Smooth muscle cell (in vitro differentiated cells): ENCODE data around the gene PNPLA7. TPM values are rescaled to one million over a fixed set of nuclear protein-coding genes. Genes with fewer than 3 reads are reported as not detected.

ENCODE experiments used
- DNase-seq: peaks from one replicate; lab custom pipeline; 2025; ENCODE audit not compliant: unreplicated experiment; lab: John Stamatoyannopoulos, UW
- H2AFZ ChIP-seq: fragments of 200-600 bp; sonication (generic); 2 replicates; pipeline ENCODE4 v1.6.0; 2016; ENCODE audit warnings: antibody characterized with exemption, low read depth, mild to moderate bottlenecking
- H3F3A ChIP-seq: fragments of 200-600 bp; sonication (generic); 2 replicates; pipeline ENCODE4 v1.6.0; 2017; ENCODE audit warnings: antibody characterized with exemption, low read depth
- H3K27ac ChIP-seq: fragments of 200-600 bp; sonication (generic); 2 replicates; pipeline ENCODE4 v1.5.1; 2016; ENCODE audit warnings: low read depth, mild to moderate bottlenecking
- H3K27me3 ChIP-seq: fragments of 200-600 bp; sonication (generic); 2 replicates; pipeline ENCODE4 v1.6.1; 2016; ENCODE audit warnings: low read depth, mild to moderate bottlenecking
- H3K36me3 ChIP-seq: fragments of 200-600 bp; sonication (generic); 2 replicates; pipeline ENCODE4 v1.5.1; 2016; ENCODE audit warnings: low read depth
- H3K4me1 ChIP-seq: fragments of 200-600 bp; sonication (generic); 2 replicates; pipeline ENCODE4 v1.5.1; 2016; ENCODE audit warnings: low read depth
- H3K4me2 ChIP-seq: fragments of 200-600 bp; sonication (generic); 2 replicates; pipeline ENCODE4 v1.6.0; 2016; ENCODE audit warnings: mild to moderate bottlenecking
- H3K4me3 ChIP-seq: fragments of 200-600 bp; sonication (generic); 2 replicates; pipeline ENCODE4 v1.5.1; 2016; ENCODE audit warnings: mild to moderate bottlenecking
- H3K79me2 ChIP-seq: fragments of 200-600 bp; sonication (generic); 2 replicates; pipeline ENCODE4 v1.6.0; 2016; ENCODE audit warnings: low read depth, mild to moderate bottlenecking
- H3K9ac ChIP-seq: fragments of 200-600 bp; sonication (generic); 2 replicates; pipeline ENCODE4 v1.6.0; 2016; ENCODE audit warnings: low read depth
- H3K9me3 ChIP-seq: fragments of 200-600 bp; sonication (generic); replicated peaks from 2 replicates; pipeline ENCODE4 v1.5.1; 2016; ENCODE audit warnings: low read depth
- H4K20me1 ChIP-seq: fragments of 200-600 bp; sonication (generic); 2 replicates; pipeline ENCODE4 v1.6.0; 2016; ENCODE audit warnings: low read depth
- WGBS: methylation state at CpG from one replicate; pipeline ENCODE4 v1.1.7; 2016; ENCODE audit warnings: low lambda C conversion rate; 5-methylcytosine and 5-hydroxymethylcytosine counted together
- polyA plus RNA-seq: library from polyadenylated mRNA; unstranded; fragments of >200 nt; fragmentation: Nextera tagmentation; extraction: Ambion mirVana; gene quantifications from 2 replicates; pipeline ENCODE4 v1.2.1, GENCODE V29; 2016
- total RNA-seq: library from RNA; depleted of rRNA; stranded (reverse); fragments of >200 nt; gene quantifications from 2 replicates; pipeline ENCODE4 v1.2.3, GENCODE V29; 2014
- TF ChIP-seq, protein P1 (sequence below): fragments of 200-600 bp; sonication (generic); IDR thresholded peaks from 2 replicates; pipeline ENCODE4 v1.5.1; 2017; ENCODE audit warnings: borderline replicate concordance, mild to moderate bottlenecking, antibody characterized with exemption; ENCODE audit not compliant: insufficient read depth, poor library complexity, severe bottlenecking

PNPLA7 gene
- total and polyA plus RNA-seq, 2 experiments from 2014 or later: 0.46 to 0.67 TPM

DNA sequence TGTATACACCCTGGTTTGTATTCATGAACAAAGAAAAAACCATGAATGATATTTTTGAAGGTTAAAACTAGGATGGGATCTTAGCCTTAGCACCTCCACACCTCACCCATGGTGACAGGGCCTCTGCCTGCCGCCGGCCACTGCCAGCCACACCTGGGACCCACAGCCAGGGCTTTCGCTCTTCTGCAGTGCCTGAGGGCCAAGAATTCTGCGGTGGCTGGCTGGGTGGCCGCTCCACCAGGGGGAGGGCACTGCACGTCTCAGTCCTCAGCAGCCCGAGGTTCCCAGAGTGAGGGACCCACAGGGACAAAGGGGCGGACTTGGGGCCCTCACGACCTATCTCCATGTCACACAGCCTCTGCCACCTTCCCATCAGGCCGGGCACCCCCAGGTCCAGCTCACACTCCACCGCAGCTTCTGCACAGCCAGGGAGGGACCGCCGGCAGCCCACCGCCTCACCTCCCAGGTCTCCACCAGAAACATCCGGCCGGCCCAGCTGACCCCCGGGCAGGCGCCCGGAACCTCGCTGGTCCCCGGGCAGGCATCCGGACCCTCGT is 134.1 kb downstream of the PNPLA7 start:
- no peak for DNase-seq
- TF ChIP-seq, protein P1, sequence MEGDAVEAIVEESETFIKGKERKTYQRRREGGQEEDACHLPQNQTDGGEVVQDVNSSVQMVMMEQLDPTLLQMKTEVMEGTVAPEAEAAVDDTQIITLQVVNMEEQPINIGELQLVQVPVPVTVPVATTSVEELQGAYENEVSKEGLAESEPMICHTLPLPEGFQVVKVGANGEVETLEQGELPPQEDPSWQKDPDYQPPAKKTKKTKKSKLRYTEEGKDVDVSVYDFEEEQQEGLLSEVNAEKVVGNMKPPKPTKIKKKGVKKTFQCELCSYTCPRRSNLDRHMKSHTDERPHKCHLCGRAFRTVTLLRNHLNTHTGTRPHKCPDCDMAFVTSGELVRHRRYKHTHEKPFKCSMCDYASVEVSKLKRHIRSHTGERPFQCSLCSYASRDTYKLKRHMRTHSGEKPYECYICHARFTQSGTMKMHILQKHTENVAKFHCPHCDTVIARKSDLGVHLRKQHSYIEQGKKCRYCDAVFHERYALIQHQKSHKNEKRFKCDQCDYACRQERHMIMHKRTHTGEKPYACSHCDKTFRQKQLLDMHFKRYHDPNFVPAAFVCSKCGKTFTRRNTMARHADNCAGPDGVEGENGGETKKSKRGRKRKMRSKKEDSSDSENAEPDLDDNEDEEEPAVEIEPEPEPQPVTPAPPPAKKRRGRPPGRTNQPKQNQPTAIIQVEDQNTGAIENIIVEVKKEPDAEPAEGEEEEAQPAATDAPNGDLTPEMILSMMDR: no peak
- Histone ChIP-seq H3K27ac (no peak overlapping the region), H3F3A (no peaks in the 10 kb centered on the region), H3K27me3 (no peaks in the 10 kb centered on the region), H3K79me2 (peaks cover 11% of the 10 kb centered on the region), H3K4me3 (no peak overlapping the region), H4K20me1 (peaks cover 26% of the 10 kb centered on the region), H2AFZ (no peak overlapping the region), H3K4me2 (no peak overlapping the region), H3K9me3 (no peaks in the 10 kb centered on the region), H3K4me1 (no peaks in the 10 kb centered on the region), H3K36me3 (no peaks in the 10 kb centered on the region), H3K9ac (no peak overlapping the region)
- 96% methylated on average over 22 of the region's 23 CpGs for WGBS

DNA sequence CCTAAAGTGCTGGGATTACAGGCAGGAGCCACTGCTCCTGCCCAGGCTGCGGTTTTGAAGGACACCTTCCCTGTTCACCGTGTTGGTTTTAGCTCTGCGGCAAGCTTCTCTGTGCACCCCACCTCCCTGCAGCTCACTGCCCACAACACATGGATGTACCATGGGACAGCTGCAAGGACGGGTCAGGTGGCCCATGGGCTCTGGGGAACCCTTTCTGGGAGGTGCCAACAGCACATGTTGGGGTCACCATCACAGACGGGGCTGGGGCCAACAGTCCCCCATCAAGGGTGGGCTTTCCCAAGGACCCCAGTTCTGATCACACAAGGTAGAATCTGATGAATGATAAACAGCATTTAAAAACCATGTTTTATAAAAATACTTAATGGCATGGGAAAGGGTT is 134.8 kb downstream of the PNPLA7 start:
- Histone ChIP-seq H2AFZ (no peak overlapping the region), H3K4me2 (no peak overlapping the region), H3K27ac (no peak overlapping the region), H3K4me3 (no peak overlapping the region), H4K20me1 (peaks cover 32% of the 10 kb centered on the region), H3K79me2 (peaks cover 8% of the 10 kb centered on the region), H3K9me3 (no peaks in the 10 kb centered on the region), H3K36me3 (no peaks in the 10 kb centered on the region), H3K9ac (no peak overlapping the region), H3K4me1 (no peaks in the 10 kb centered on the region), H3K27me3 (no peaks in the 10 kb centered on the region), H3F3A (no peaks in the 10 kb centered on the region)
- 96% methylated on average over 5 of the region's 5 CpGs for WGBS
- DNase-seq: no peak
- TF ChIP-seq, protein P1: no peak

DNA sequence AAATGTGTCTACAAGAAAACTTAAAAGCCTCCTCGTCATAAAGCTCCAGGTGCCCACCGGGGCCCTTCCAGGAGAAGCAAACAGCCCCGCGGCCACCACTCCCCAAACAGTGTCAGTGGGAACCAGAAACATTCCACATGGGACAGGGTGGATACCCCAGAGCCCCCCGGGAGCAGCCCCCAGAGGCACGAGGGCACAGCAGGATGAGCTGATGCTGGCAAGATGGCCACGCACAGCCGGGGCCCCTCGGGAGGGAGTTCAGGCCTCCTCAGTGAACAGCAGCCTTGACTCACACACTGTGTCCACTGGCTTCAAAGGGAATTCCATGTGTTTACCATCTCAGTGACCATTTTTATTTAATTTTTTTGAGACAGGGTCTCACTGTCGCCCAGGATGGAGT is 137.8 kb downstream of the PNPLA7 start:
- no peaks in the 10 kb centered on the region for H3K79me2 ChIP-seq
- H3K4me1 ChIP-seq: no peaks in the 10 kb centered on the region
- no peak overlapping the region for H3K4me3 ChIP-seq
- H3K36me3 ChIP-seq: no peaks in the 10 kb centered on the region
- H2AFZ ChIP-seq: no peak overlapping the region
- WGBS: 92% methylated on average over 10 of the region's 10 CpGs
- no peak overlapping the region for H3K4me2 ChIP-seq
- H3K27me3 ChIP-seq: no peaks in the 10 kb centered on the region
- H4K20me1 ChIP-seq: peaks cover 57% of the 10 kb centered on the region
- H3K27ac ChIP-seq: no peak overlapping the region
- H3F3A ChIP-seq: no peaks in the 10 kb centered on the region
- TF ChIP-seq, protein P1: no peak
- DNase-seq: no peak
- H3K9ac ChIP-seq: no peak overlapping the region
- H3K9me3 ChIP-seq: no peaks in the 10 kb centered on the region

DNA sequence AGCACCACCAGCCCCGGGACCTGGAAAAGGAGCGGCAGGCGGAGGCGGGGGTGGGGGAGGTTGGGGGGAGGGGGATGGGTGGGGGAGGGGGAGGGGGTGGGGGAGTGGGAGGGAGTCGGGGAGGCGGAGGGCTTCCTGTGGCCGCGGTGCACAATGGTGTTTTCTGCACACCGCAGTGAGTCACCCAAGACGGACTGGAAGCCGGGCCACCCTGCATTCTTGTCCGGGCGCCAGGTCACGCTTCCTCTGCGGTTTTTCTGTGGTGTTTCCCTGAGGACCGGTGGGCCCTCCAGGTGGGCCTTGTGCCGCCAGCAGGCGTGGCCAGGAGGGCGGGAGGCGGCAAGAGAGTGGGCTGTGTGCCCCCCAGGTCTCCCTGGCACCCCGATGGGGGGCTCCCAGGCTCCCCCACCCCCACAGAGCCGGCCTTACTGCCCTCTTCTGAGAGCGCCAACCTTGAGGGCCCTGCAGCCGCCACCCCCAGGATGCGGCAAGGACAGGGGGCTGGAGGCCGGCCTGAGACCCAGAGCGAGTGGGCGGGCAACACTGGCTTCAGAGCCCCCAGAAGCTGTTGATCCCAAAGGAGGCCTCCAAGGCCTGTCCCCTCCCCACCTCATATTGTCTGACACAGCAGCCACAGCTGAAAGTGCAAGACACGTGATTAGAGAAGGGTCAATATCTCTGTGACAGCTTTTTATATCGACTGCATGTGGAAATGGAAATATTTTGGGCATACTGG is 138.4 kb downstream of the PNPLA7 start:
- Histone ChIP-seq H3K4me3 (no peak overlapping the region), H2AFZ (no peak overlapping the region), H3F3A (no peaks in the 10 kb centered on the region), H3K36me3 (no peaks in the 10 kb centered on the region), H4K20me1 (peaks cover 63% of the 10 kb centered on the region), H3K4me1 (no peaks in the 10 kb centered on the region), H3K9me3 (no peaks in the 10 kb centered on the region), H3K27ac (no peak overlapping the region), H3K9ac (no peak overlapping the region), H3K79me2 (no peaks in the 10 kb centered on the region), H3K4me2 (no peak overlapping the region), H3K27me3 (no peaks in the 10 kb centered on the region)
- TF ChIP-seq, protein P1: no peak
- 80% methylated on average over 15 of the region's 30 CpGs for WGBS
- DNase-seq: no peak
